ENCODE data around the gene MRPS22.

DNA sequence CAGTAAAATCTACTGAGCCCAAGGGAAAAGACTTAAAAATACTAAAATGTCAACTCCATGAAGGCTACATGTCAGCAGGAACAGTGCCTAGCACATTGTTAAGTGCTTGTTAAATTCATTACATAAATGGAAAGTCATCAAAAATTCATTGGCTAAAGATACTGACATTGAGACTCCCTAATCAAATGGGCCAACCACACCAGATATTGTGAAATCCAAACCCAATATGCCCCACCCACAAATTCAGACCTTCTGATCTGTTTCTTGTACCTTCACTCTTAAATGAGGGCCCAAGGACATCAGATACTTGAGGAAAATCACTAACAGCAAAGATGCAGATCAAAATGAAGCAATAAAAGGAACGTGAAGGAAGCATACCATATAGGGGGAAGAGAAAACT lies 20.7 kb downstream of the MRPS22 start:
- TF ChIP-seq, protein P1, sequence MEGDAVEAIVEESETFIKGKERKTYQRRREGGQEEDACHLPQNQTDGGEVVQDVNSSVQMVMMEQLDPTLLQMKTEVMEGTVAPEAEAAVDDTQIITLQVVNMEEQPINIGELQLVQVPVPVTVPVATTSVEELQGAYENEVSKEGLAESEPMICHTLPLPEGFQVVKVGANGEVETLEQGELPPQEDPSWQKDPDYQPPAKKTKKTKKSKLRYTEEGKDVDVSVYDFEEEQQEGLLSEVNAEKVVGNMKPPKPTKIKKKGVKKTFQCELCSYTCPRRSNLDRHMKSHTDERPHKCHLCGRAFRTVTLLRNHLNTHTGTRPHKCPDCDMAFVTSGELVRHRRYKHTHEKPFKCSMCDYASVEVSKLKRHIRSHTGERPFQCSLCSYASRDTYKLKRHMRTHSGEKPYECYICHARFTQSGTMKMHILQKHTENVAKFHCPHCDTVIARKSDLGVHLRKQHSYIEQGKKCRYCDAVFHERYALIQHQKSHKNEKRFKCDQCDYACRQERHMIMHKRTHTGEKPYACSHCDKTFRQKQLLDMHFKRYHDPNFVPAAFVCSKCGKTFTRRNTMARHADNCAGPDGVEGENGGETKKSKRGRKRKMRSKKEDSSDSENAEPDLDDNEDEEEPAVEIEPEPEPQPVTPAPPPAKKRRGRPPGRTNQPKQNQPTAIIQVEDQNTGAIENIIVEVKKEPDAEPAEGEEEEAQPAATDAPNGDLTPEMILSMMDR (IDR thresholded peaks at IDR 0.05; ENCODE audit: borderline replicate concordance, extremely low read depth, low read length, poor library complexity, severe bottlenecking), result no peak
- TF ChIP-seq EZH2 (IDR thresholded peaks at IDR 0.05; ENCODE audit: borderline replicate concordance, low read depth, low read length, severe bottlenecking), result no peak

All from DND-41 (cell line).